ENCODE data around the gene ARFGAP1.
A peak's percentile ranks its signal among the peaks of the same experiment; 100 is the strongest.

Gene ARFGAP1

DNA sequence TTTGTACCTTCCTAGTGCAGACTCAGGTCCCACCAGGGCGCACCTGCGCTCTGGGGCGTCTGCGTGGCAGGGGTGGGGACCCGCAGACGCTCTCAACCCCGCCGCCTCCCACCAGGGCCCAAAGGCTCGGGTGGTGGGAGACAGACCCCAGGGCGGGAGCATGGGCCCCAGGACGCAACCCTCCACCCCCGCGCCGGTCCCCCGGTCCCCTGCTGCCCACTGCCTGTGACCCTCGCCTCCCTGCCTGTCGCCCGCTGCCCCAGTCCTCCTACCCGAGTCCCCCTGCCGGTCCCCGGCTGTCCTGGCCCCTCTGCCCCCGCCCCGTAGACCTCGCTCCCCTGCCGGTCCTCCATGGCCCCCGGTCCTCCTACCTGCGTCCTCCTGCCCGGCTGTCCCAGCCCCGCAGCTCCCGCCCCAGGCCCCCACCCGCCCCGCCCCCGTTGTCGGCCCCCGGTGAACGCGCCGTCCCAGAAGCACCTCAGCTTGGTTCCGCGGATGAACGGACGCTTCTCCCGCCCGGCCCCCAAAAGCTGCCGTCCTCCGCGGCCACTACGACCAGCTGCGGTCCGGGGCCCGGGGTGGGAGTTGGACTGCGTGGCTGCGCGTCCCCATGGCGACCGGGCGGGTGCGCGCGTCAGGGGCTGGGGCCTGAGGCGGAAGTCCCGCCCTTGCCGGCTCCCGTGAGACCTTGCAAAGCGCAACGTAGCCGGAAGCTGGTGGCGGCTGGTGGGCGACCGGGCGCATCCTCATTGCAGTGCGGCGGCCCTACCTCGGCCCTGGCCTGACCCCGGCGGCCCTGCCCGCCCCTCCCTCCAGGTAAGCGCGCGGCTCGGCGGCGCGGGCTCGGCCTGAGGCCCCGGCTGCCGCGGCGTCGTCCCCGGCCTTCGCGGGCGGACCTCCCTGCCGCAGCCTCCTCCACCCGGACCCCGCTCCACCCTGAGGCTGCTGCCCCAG is at the start of gene ARFGAP1:
Gene ARFGAP1, plus strand, starts transcription at position 709 of the 954 bp plus-strand sequence. CDS start 2,768 bp downstream, outside the sequence.
- peak; percentile 39 for DNase-seq

- peak; percentile 13 for DNase-seq
Observed at GRCh38 chr20:63223121-63223825, 49.3 kb upstream of the ARFGAP1 start.

- DNase-seq = no peak
Observed at GRCh38 chr20:63223826-63224207, 48.8 kb upstream of the ARFGAP1 start.

GRCh38 chr20:63224412-63225081 is 48.1 kb upstream of the ARFGAP1 start:
- no peak for DNase-seq

- no peak for DNase-seq
Observed at GRCh38 chr20:63225082-63225454, 47.5 kb upstream of the ARFGAP1 start.

DNA sequence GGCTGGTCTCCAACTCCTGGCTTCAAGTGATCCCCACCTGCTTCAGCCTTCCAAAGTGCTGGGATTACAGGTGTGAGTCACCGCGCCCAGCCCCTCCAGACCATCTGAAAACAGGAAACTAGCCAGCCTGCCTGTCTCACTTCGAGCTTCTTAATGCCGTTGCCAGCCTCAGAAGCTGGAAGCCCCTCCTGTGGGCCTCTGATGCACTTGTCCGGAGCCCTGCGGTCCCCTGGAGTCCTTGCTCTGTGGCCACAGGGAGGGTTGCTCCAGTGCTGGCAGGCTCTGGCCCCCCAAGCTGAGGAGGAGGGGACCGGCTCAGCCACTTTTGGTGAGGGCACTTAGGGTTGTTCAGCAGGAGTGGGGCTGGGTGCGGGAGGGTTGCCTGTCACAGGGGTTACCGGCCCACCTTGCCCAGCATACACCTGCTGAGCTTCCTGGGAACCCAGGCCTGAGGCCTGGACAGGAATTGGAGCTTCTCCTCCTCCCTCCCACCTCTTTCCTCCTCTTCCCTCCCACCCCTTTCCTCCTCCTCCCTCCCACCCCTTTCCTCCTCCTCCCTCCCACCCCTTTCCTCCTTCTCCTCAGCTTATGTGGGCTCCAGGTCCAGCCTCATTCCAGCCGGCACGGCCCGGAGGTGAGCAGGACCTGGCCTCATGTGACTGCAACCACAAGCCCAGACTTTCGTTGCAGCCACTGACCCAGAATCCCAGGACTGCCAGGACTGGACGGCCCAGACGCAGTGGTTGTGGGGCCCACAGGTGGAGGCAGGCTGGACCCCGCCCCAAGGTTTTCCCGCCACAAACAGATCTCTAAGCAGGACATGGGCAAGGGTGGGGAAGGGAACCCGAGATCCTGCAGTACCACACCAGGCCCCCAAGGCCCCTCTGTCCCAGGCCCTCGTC is 46.3 kb upstream of the ARFGAP1 start:
- DNase-seq = no peak

DNA sequence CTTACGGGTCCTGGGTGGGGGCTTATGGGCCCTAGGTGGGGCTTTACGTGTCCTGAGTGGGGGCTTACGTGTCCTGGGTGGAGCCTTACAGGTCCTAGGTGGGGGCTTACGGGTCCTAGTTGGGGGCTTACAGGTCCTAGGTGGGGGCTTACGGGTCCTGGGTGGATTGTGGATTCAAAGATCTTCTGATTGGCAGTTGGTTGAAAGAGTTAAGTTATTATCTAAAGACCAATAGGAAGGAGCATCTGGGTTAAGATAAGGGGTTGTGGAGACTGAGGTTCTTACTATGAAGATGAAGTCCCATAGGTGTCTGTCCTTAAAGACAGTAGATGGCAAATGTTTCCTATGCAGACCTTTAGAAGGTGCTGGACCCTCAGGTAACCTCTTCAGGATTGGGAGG is 45.4 kb upstream of the ARFGAP1 start:
- no peak for DNase-seq

- DNase-seq = no peak
Observed at GRCh38 chr20:63228806-63229205, 43.8 kb upstream of the ARFGAP1 start.

GRCh38 chr20:63230800-63231268 is 41.8 kb upstream of the ARFGAP1 start:
- no peak for DNase-seq

GRCh38 chr20:63232235-63233060 is 40.2 kb upstream of the ARFGAP1 start:
- DNase-seq = no peak

DNA sequence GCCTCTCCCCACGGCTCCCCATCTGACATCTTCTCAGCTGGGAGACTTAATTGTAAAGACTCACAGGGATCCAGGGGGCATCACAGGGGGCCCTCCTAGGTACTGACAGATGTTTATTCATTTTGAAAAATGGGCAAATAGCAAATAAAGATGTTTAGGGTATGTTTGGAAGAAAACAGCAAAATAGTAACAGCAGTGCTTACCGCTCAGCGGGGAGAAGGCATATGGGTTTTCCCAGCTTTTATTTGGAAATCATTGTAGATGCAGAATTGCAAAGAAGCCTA is 39.6 kb upstream of the ARFGAP1 start:
- DNase-seq = no peak

GRCh38 chr20:63233924-63234323 is 38.7 kb upstream of the ARFGAP1 start:
- DNase-seq = no peak

- DNase-seq = no peak
Observed at GRCh38 chr20:63234693-63235398, 37.8 kb upstream of the ARFGAP1 start.

- no peak for DNase-seq
Observed at GRCh38 chr20:63235399-63235983, 37.1 kb upstream of the ARFGAP1 start, which contains the start of gene BIRC7. TSS of gene BIRC7 (plus strand) at chr20:63235905. CDS start at chr20:63236097, 192 bp downstream.

- no peak for DNase-seq
Observed at GRCh38 chr20:63236116-63236837, 36.3 kb upstream of the ARFGAP1 start.

GRCh38 chr20:63238031-63238430 is 34.6 kb upstream of the ARFGAP1 start:
- no peak for DNase-seq

DNA sequence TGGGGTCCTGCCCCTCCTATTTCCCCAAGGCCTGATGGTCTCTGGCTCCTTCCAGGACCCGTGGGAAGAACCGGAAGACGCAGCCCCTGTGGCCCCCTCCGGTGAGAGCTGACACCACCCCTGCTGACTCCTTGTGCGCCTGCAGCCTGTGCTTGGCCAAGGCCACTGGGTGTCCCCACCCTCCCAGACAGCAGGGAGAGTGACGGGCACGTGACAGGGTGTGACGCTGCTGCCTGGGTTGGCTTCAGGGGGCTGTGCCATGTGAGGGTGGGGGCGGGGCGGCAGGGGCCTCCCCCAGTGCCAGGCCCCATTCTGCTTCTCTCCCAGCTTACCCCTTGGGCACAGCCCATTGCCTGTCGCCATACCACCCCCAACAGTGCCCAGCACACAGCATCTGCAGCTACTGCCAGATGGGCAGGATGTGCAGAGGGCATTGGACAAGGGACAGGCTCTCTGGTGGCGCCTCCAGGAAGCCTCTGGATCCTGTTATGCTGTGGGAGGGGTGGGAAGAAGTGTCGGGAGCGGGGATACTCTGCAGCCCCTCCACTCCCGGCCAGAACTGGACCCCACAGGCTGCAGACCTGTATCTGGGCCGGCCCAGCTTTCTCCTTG is 34.0 kb upstream of the ARFGAP1 start:
- DNase-seq = no peak

- no peak for DNase-seq
Observed at GRCh38 chr20:63239431-63239830, 33.2 kb upstream of the ARFGAP1 start.

GRCh38 chr20:63240004-63240403 is 32.6 kb upstream of the ARFGAP1 start:
- no peak for DNase-seq
